DMS114 treated with DMSO at 0.1 percent for 48 hours (cell line): Measurements from ENCODE around the gene CDKN1A.
"Not testable (repeated sequence)": the region's sequence is repeated elsewhere in the genome, so short reads cannot be mapped to it uniquely, and the experiment has no call there.

ENCODE experiments used
- DNase-seq: peaks from one replicate; lab custom pipeline; 2025; ENCODE audit not compliant: unreplicated experiment; lab: John Stamatoyannopoulos, UW

CDKN1A gene

GRCh38 chr6:36695414-36695813 is 16.9 kb downstream of the CDKN1A start:
- no peak for DNase-seq

- no peak for DNase-seq
Observed at GRCh38 chr6:36697481-36697903, 19.0 kb downstream of the CDKN1A start, which contains the start of gene RAB44. TSS of gene RAB44 (plus strand) at chr6:36697826. CDS start at chr6:36704236, 6,410 bp downstream.

- DNase-seq = no peak
Observed at GRCh38 chr6:36698196-36698595, 19.7 kb downstream of the CDKN1A start.

- DNase-seq = no peak
Observed at GRCh38 chr6:36698871-36699271, 20.4 kb downstream of the CDKN1A start.

- no peak for DNase-seq
Observed at GRCh38 chr6:36699348-36699747, 20.8 kb downstream of the CDKN1A start.

GRCh38 chr6:36700071-36700812 is 21.7 kb downstream of the CDKN1A start:
- no peak for DNase-seq

GRCh38 chr6:36700831-36701230 is 22.3 kb downstream of the CDKN1A start:
- no peak for DNase-seq

GRCh38 chr6:36701401-36701991 is 23.0 kb downstream of the CDKN1A start:
- DNase-seq = no peak

GRCh38 chr6:36702656-36703055 is 24.1 kb downstream of the CDKN1A start:
- no peak for DNase-seq

GRCh38 chr6:36703081-36703606 is 24.6 kb downstream of the CDKN1A start:
- DNase-seq = no peak

- no peak for DNase-seq
Observed at GRCh38 chr6:36703982-36704381, 25.5 kb downstream of the CDKN1A start.

- DNase-seq = not testable (repeated sequence)
Observed at GRCh38 chr6:36704961-36705577, 26.6 kb downstream of the CDKN1A start.

GRCh38 chr6:36706339-36706738 is 27.8 kb downstream of the CDKN1A start:
- no peak for DNase-seq

GRCh38 chr6:36712816-36713215 is 34.3 kb downstream of the CDKN1A start:
- DNase-seq = no peak

GRCh38 chr6:36713846-36714245 is 35.3 kb downstream of the CDKN1A start:
- DNase-seq = no peak

- no peak for DNase-seq
Observed at GRCh38 chr6:36714511-36714910, 36.0 kb downstream of the CDKN1A start.

GRCh38 chr6:36715469-36715868 is 37.0 kb downstream of the CDKN1A start:
- DNase-seq = no peak

- no peak for DNase-seq
Observed at GRCh38 chr6:36716476-36717093, 38.1 kb downstream of the CDKN1A start.

GRCh38 chr6:36717231-36717825 is 38.8 kb downstream of the CDKN1A start:
- no peak for DNase-seq

- no peak for DNase-seq
Observed at GRCh38 chr6:36717871-36718540, 39.5 kb downstream of the CDKN1A start.

GRCh38 chr6:36718560-36718959 is 40.0 kb downstream of the CDKN1A start:
- no peak for DNase-seq
